ENCODE results near the gene CLDN18.
A peak's percentile ranks its signal among the peaks of the same experiment; 100 is the strongest.

The CLDN18 gene

GRCh38 chr3:138009476-138010272, at the start of gene CLDN18:
CLDN18 (plus strand) TSS chr3:138010165; CDS start chr3:138010226, 61 bp downstream.
- DNase-seq, result no peak

GRCh38 chr3:137962251-137962650, 47.7 kb upstream of the CLDN18 start:
- DNase-seq, result no peak

GRCh38 chr3:137963463-137963862, 46.5 kb upstream of the CLDN18 start:
- no peak for DNase-seq

- peak in 1 of 2 experiments; percentile 57 for DNase-seq
These were observed 38.8 kb upstream of the CLDN18 start for GRCh38 chr3:137970914-137971831.

- DNase-seq, result no peak
These were observed 37.6 kb upstream of the CLDN18 start for GRCh38 chr3:137972396-137972795.

GRCh38 chr3:137978328-137978727, 31.6 kb upstream of the CLDN18 start:
- DNase-seq, result no peak

GRCh38 chr3:137987723-137988122, 22.2 kb upstream of the CLDN18 start:
- DNase-seq, result no peak

- no peak for DNase-seq
These were observed 21.8 kb upstream of the CLDN18 start for GRCh38 chr3:137988152-137988551.

- DNase-seq, result no peak
These were observed 21.0 kb upstream of the CLDN18 start for GRCh38 chr3:137988982-137989381.

- DNase-seq, result no peak
These were observed 19.5 kb upstream of the CLDN18 start for GRCh38 chr3:137990427-137990826.

DNA sequence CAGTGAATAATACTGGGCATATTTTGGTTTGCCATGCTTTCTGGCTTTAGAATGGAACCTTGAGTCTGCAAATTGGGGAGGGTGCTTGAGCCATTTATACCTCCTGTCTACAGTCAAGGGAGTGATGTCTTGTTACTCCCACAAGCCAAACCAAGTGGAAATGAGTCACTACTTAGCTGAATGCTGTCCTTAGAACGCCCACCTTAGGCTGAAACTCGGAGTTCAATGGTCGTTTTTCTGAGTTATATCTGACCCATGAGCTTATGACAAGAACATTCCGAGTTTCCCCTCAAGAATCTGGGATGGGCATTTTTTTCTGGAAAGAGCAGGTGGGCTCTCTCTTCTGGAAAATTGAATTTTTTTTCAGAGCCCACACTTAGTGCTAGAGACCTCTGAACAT, 17.4 kb upstream of the CLDN18 start:
- DNase-seq, result no peak

GRCh38 chr3:137998121-137999042, 11.6 kb upstream of the CLDN18 start:
- no peak for DNase-seq

DNA sequence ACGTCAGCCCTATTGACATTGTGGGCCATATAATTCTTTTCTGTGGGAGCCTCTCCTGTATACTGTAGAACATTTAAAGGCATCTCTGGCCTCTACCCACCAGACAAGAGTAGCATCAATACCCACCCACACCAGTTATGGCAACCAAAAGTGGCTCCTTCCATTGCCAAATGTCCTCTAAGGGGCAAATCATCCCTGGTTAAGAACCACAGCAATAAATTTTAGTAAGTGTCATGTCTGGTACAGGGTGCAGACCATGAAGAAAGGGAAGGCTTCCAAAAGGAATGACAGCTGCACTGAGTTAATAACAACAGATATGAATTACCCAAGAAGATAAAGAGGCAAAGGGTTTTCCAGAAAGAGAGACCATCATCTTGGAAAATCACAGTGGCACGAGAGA, 6.9 kb upstream of the CLDN18 start:
- no peak for DNase-seq

DNA sequence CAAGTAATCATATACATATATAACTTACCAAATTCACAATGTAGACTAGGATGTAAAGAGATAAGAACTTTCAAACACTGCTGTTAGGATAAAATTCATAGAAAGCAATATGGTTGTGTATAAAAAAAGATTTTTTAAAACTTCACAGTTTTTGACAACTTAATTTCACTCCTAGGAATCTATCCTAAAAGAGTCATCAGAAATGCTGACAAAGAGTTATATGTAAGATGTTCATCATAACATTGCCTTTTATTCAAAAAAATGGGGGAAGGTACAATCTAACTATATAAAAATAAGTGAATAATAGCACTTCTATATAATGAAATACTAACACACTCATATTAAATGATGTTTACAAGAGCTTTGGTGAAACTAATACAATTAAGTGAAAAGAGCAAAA, 4.3 kb upstream of the CLDN18 start:
- no peak for DNase-seq

GRCh38 chr3:138007898-138008297, 2.1 kb upstream of the CLDN18 start:
- DNase-seq, result no peak

DNA sequence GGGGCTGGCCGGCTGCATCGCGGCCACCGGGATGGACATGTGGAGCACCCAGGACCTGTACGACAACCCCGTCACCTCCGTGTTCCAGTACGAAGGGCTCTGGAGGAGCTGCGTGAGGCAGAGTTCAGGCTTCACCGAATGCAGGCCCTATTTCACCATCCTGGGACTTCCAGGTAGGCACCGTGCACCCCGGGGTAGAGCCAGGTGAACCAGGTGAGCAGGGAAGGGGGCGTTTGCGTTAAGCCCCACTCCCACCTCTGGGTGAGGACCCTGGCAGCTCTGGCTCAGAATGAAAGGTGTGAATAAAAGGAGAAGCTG, 267 bp downstream of the CLDN18 start:
- no peak for DNase-seq

- DNase-seq, result no peak
These were observed 1.8 kb downstream of the CLDN18 start for GRCh38 chr3:138011722-138012121.

DNA sequence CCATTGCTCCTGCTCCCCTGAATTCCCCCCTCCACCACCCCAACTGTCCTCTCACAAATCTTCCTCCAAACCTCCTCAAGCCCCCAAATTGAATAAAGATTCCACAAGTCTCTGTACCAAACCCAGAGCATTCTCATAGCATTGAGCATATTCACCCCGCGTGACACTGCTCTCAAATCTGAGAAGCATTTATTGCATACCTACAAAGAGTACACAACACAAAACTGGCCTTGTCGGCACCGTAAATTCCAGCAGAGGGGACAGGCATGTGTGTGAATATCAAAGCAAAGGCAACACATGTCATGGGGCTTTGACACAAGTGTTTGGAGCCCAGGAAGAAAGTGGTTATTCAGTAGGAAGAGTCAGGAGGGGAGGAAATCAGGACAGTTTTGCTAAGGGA, 2.6 kb downstream of the CLDN18 start:
- DNase-seq, result no peak

- no peak for DNase-seq
These were observed 6.1 kb downstream of the CLDN18 start for GRCh38 chr3:138016065-138016464.

GRCh38 chr3:138019281-138020069, 9.5 kb downstream of the CLDN18 start:
- no peak for DNase-seq

DNA sequence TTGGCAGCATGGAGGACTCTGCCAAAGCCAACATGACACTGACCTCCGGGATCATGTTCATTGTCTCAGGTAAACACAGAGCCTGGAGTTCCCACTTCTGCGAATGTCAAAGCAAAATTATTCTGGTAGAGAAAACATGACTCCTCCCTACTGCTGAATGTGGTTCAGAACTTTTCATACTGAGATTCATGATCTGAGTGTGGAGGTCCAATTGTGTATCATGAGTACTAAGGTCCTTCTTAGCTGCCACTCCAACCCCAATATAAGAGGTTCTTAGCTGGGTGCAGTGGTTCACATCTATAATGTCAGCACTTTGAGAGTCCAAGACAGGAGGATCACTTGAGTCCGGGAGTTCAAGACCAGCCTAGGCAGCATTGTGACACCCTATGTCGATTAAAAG, 13.8 kb downstream of the CLDN18 start:
- DNase-seq, result no peak

DNA sequence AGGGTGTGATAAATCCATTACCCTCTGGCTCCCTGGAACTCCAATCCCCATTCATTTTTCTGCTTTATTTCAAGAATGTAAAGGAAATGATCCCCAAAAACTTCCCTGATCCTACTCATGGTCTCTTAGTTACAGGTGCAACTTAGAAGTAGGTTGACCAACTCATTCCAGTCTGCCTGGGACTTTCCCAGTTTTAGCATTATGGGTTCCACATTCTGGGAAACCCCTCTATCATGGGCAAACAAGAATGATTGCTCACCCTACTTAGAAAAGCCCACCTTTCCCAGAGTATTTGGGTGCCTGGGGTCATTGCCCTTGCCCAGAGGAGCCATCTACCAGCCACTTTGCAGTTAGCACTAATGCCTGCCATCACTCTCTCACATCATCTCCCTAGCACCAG, 15.6 kb downstream of the CLDN18 start:
- no peak for DNase-seq

All from cerebellar nuclear complex (tissue), 1 donor.